ENCODE measurements around the gene SMAP1.

DNA sequence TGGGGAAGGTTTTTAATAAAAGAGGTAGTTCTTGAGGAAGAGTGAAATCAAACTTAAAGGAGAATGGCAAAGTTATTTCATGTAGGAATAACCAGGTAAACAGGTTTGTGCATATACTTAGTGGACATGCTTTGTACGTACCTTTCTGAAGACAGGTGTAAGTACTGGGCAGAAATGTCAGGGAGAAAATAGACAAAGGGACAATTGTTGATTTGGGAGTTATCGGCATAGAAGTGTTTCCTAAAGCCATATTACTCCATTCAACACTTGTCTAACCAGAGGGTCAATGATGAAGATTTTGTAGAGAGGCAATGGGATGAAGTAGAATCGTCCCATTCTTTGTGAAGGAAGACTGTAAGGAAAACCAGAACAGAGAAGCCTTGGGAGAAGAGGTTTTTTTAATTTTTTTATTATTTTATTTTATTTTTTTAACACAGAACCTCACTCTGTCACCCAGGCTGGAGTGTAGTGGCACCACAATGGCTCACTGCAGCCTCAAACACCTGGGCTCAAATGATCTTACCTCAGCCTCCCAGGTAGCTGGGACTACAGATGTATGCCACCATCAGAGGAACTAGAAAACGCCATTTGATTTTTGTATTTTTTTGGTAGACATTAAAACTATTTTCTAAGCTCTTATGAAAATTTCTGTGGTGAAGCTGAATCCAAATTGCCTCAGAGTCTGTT lies 18.0 kb downstream of the SMAP1 start:
- no peak for TF ChIP-seq CTCF (conservative IDR thresholded peaks at IDR 0.05)
- no peak for TF ChIP-seq ZFX (IDR thresholded peaks at IDR 0.05)

Data from C4-2B (cell line).